Cardiac fibroblast (primary cell): Measurements from ENCODE around the gene SERPINA1.
A peak's percentile ranks its signal among the peaks of the same experiment; 100 is the strongest.
"Not testable (repeated sequence)": the region's sequence is repeated elsewhere in the genome, so short reads cannot be mapped to it uniquely, and the experiment has no call there.

Source experiments
- DNase-seq, 2 donors: peaks; one replicate each; pipeline versions ENCODE4 v3.0.0 to v3.0.0-alpha.2; 2010; ENCODE audit warnings: low read depth in 2 of 2
- H3K4me3 ChIP-seq, 2 donors: replicated peaks in 1 of 2; 1 replicate in 1 of 2; 2 replicates in 1 of 2; pipeline ENCODE4 v1.5.1; 2011; ENCODE audit warnings: low read depth in 2 of 2, low read length in 2 of 2, mild to moderate bottlenecking in 2 of 2, moderate library complexity in 1 of 2
- TF ChIP-seq, protein P1 (sequence below): IDR thresholded peaks from one replicate; pipeline ENCODE4 v1.5.1; 2011; ENCODE audit warnings: low read depth, mild to moderate bottlenecking, low read length, inconsistent platforms

SERPINA1 gene

DNA sequence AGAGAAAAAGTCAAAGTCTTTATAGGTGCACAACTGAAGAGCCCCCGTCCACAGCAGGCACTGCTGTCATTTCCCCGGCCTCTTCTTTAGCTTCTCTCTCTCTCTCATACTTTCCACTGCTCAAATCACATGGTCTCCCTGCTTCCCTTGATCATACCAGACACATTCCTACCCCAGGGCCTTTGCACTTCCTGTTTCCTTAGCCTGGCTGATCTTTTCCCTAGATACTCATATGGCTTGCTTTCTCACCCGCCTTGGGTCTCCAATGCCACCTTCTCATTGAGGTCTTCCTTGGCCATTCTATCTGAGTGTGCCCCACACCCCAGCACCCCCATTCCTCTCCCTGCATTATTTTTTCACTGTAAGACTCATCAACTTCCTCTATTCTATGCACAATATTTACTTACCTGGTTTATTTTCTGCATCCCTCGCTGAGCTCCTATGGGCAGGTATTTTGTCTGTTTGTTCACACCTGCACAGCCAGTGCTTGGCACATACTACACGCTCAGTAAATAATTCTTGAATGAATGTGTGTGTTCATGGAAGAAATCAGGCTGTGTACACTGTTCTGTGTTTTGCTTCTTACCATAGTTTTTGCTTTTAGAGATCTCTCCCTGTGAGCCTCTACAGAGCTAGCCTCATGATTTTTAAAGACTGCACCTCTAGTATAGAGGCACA is 31.9 kb downstream of the SERPINA1 start:
- no peak for DNase-seq
- TF ChIP-seq, protein P1, sequence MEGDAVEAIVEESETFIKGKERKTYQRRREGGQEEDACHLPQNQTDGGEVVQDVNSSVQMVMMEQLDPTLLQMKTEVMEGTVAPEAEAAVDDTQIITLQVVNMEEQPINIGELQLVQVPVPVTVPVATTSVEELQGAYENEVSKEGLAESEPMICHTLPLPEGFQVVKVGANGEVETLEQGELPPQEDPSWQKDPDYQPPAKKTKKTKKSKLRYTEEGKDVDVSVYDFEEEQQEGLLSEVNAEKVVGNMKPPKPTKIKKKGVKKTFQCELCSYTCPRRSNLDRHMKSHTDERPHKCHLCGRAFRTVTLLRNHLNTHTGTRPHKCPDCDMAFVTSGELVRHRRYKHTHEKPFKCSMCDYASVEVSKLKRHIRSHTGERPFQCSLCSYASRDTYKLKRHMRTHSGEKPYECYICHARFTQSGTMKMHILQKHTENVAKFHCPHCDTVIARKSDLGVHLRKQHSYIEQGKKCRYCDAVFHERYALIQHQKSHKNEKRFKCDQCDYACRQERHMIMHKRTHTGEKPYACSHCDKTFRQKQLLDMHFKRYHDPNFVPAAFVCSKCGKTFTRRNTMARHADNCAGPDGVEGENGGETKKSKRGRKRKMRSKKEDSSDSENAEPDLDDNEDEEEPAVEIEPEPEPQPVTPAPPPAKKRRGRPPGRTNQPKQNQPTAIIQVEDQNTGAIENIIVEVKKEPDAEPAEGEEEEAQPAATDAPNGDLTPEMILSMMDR = no peak
- H3K4me3 ChIP-seq = no peak overlapping the region

DNA sequence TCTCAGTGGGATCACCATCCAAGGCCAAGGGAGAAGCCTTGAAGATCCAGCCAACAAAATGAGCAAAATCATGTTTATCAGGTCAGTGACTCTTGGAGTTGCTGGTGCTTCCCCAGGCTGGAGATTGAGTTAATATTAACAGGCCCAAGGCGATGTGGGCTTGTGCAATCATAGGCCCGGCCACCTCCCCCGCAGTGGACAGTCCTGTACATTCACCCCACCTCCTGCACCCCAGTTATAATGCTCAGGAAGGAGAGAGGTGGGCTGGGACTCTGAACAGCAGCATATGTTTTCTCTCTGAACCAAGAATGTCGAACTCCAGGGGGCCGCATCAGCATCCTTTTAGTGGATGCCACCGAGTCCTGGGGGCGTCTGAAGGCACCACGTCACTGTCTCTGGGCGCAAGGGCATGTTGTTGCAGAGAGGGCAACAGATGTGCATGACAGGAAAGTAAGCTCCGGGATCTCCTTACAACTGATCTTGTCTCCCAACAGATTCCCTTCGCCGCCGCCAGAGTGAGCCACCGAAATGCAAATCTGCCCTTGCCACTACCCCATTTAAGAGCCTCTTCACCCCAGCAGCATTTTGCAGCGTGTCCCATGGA is 33.1 kb downstream of the SERPINA1 start:
- TF ChIP-seq, protein P1 = peak; percentile 43
- peak; percentile 60 to 78 for DNase-seq
- no peak overlapping the region for H3K4me3 ChIP-seq

DNA sequence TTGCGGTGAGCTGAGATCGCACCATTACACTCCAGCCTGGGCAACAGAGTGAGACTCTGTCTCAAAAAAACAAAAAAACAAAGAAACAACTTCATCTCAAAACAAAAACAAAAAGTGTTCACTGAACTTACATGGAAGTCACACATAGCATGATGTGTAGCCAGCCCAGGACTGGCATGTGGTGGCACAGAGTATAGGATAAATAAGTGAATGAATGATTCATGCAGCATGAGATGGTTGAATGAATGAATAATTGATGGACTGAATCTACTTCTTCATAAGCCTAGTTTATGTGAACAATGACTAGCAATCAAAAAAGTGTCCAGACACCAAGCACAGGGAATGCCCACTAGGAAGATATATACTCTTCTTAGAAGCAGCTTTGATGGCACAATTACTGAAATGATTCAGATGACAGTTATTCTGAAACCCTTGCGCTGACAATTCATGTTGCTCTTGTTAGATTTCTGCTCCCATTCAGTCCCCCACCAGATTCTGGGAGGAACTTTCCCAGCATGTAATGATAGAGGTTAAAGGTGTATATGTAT is 33.7 kb downstream of the SERPINA1 start:
- no peak overlapping the region for H3K4me3 ChIP-seq
- TF ChIP-seq, protein P1 = no peak
- DNase-seq = no peak

DNA sequence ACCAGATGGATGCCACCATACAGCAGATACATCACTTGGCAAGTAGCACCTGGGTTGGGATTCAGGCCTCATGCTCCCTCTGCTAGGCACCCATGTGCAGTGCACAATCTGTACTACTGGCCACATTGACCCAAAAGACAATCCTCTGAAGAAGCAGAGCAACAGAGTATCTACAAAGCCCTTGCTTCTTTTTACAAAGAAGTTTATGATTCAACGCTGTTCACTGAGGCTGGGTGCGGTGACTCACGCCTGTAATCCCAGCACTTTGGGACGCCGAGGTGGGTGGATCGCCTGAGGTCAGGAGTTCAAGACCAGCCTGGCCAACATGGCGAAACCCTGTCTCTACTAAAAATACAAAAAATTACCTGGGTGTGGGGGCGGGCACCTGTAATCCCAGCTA is 34.2 kb downstream of the SERPINA1 start:
- not testable (repeated sequence) for H3K4me3 ChIP-seq, DNase-seq

DNA sequence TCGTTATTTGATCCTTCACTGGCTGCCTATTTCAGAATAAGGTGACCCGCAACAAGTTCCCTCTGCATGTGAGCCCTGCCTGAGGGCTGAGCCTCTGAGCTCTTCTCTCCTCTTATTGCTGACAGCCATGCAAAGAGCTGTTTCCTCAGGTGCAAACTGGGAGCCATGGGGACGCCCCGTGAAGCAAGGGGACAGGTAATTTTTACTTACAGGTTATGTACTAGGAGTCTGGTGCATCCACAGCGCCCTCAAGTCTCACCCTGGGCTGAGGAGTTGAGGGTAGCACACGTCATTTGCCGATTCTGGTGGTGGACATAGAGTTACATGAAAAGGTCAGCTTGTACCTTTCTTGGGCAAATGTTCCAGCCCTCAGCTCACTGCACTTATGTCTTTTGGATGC is 39.1 kb downstream of the SERPINA1 start:
- no peak overlapping the region for H3K4me3 ChIP-seq
- TF ChIP-seq, protein P1 = no peak
- DNase-seq = no peak

DNA sequence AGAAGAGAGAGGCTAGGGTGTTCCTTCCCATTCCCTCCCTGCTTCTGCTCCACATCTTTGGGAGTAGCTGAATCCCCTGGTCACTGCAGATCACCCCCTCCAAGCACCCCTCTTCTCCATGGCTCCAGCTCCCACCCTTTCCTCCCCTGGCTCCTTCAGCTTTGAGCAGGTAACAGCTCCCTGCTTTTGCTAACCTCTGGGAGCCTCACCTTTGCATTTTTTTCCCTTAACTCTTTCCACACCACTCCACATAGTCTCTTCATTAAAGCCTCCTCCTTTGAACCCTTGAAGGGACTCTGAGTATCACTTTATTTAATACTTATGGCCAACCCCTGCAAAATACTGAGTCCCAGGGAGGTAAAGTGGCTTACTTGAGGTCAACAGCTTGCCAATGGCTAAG is 39.6 kb downstream of the SERPINA1 start:
- H3K4me3 ChIP-seq = no peak overlapping the region
- DNase-seq = no peak
- TF ChIP-seq, protein P1 = no peak

DNA sequence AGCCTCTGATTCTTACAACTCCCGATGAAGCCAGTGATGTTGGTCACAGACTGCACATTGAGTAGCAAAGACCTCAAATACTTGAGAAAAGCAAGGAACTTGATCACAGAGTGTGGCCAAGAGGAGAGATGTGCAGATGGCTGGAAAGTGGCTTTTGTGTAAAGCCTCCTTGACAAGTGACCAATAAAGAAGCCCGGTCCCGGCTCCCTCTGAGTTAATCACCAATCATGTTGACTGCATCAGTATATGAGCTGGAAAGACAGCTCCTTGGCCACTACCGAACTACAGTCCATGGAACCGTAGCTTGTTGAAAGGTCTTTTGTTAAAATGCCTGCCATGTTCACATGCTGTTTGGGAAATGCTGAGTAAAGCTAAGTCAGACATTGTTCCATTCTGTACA is 41.6 kb downstream of the SERPINA1 start:
- TF ChIP-seq, protein P1 = no peak
- no peak for DNase-seq

DNA sequence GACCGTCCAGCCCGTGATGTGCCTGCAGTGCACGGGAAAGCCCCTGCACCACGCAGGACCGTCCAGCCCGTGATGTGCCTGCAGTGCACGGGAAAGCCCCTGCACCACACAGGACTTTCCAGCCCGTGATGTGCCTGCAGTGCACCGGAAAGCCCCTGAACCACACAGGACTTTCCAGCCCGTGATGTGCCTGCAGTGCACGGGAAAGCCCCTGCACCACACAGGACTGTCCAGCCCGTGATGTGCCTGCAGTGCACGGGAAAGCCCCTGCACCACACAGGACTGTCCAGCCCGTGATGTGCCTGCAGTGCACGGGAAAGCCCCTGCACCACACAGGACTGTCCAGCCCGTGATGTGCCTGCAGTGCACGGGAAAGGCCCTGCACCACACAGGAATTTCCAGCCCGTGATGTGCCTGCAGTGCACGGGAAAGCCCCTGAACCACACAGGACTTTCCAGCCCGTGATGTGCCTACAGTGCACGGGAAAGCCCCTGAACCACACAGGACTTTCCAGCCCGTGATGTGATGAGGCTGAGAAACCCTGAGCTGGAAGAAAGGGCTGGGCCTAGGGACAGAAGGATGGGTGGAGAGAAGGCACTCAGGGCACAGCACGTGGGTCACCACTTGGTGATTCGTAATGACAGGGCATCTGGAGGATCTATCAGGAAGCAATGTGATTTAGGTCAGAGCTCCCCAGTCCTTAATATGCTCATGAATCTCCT is 42.2 kb downstream of the SERPINA1 start:
- not testable (repeated sequence) for H3K4me3 ChIP-seq
- peak in 1 of 2 donors; percentile 11 for DNase-seq

More for the DNA sequence above, 41.6 kb downstream of the SERPINA1 start:
- H3K4me3 ChIP-seq = no peak overlapping the region
